Measurements from ENCODE around the gene MAP4K4.
A peak's percentile ranks its signal among the peaks of the same experiment; 100 is the strongest.

Gene MAP4K4

GRCh38 chr2:101881131-101881530, 183.6 kb downstream of the MAP4K4 start:
- Histone ChIP-seq H3K36me3 (ENCODE audit: control insufficient read depth, insufficient read depth, low read length) (peaks cover 77% of the 10 kb centered on the region), H3K4me3 (ENCODE audit: low read depth, low read length) (no peak overlapping the region), H3K27me3 (ENCODE audit: control insufficient read depth, insufficient read depth, low read length) (no peaks in the 10 kb centered on the region), H3K9me3 (ENCODE audit: control insufficient read depth, insufficient read depth, low read depth, low read length) (no peaks in the 10 kb centered on the region), H3K27ac (ENCODE audit: low read depth, low read length) (no peak overlapping the region), H3K9ac (ENCODE audit: low read length) (no peak overlapping the region), H3K4me1 (ENCODE audit: control insufficient read depth, insufficient read depth, low read length) (no peaks in the 10 kb centered on the region)

DNA sequence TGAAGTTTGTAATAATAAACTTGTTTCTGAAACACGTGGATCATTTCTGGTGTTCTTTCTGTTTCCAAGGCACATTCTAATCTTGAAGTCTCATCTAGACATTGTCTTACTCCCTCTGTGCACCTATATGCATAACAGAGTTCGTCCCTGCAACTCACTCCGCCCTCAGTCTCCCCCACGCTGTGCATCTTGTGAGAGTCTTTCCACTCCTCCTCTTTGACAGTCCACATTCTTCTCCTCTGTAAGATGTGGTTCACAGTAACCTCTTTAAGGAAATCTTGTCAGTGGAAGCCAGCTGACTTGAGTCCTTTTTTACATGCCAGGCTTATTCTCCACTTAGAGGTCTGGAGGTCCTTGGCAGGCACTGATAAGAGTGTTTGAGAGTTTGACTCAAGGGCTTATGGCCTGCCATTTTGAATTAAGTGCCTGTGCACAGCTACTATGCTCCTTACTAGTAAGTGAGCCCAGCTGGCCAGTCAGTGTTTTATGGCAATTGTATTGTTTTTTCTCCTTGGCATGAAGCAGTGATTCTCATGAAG, 185.3 kb downstream of the MAP4K4 start:
- Histone ChIP-seq H3K36me3 (ENCODE audit: control insufficient read depth, insufficient read depth, low read length) (peaks cover 76% of the 10 kb centered on the region), H3K4me1 (ENCODE audit: control insufficient read depth, insufficient read depth, low read length) (no peaks in the 10 kb centered on the region), H3K9ac (ENCODE audit: low read length) (no peak overlapping the region), H3K4me3 (ENCODE audit: low read depth, low read length) (no peak overlapping the region), H3K9me3 (ENCODE audit: control insufficient read depth, insufficient read depth, low read depth, low read length) (no peaks in the 10 kb centered on the region), H3K27me3 (ENCODE audit: control insufficient read depth, insufficient read depth, low read length) (no peaks in the 10 kb centered on the region), H3K27ac (ENCODE audit: low read depth, low read length) (no peak overlapping the region)

- H3K36me3 ChIP-seq (ENCODE audit: control insufficient read depth, insufficient read depth, low read length) = peaks cover 74% of the 10 kb centered on the region
- H3K9me3 ChIP-seq (ENCODE audit: control insufficient read depth, insufficient read depth, low read depth, low read length) = no peaks in the 10 kb centered on the region
- no peak overlapping the region for H3K4me3 ChIP-seq (ENCODE audit: low read depth, low read length)
- H3K9ac ChIP-seq (ENCODE audit: low read length) = no peak overlapping the region
- H3K27ac ChIP-seq (ENCODE audit: low read depth, low read length) = no peak overlapping the region
- no peaks in the 10 kb centered on the region for H3K4me1 ChIP-seq (ENCODE audit: control insufficient read depth, insufficient read depth, low read length)
- H3K27me3 ChIP-seq (ENCODE audit: control insufficient read depth, insufficient read depth, low read length) = no peaks in the 10 kb centered on the region
Observed at GRCh38 chr2:101883860-101884259, 186.4 kb downstream of the MAP4K4 start.

GRCh38 chr2:101884423-101884822, 186.9 kb downstream of the MAP4K4 start:
- H3K4me3 ChIP-seq (ENCODE audit: low read depth, low read length) = no peak overlapping the region
- H3K27ac ChIP-seq (ENCODE audit: low read depth, low read length) = no peak overlapping the region
- H3K9me3 ChIP-seq (ENCODE audit: control insufficient read depth, insufficient read depth, low read depth, low read length) = no peaks in the 10 kb centered on the region
- H3K27me3 ChIP-seq (ENCODE audit: control insufficient read depth, insufficient read depth, low read length) = no peaks in the 10 kb centered on the region
- no peak overlapping the region for H3K9ac ChIP-seq (ENCODE audit: low read length)
- H3K4me1 ChIP-seq (ENCODE audit: control insufficient read depth, insufficient read depth, low read length) = no peaks in the 10 kb centered on the region
- peaks cover 76% of the 10 kb centered on the region for H3K36me3 ChIP-seq (ENCODE audit: control insufficient read depth, insufficient read depth, low read length)

DNA sequence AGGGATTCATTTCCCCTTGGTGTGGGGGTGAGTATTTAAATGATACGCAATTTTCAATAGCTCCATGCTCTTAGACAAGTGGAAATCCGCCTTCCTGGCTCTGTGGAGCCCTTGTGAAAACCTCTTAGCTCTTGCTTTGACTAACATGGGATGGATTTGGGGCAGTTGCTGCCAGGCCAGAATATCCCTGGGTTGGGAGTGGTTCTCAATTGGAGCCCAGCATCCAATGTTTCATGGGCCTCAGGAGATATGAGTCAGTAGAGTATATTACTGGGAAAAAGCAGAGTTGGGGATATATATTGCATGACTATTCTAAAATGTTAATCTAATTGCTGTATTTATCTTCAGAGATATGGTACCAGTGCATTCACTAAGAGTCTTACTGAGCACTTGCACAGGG, 189.8 kb downstream of the MAP4K4 start:
- no peaks in the 10 kb centered on the region for H3K4me1 ChIP-seq (ENCODE audit: control insufficient read depth, insufficient read depth, low read length)
- H3K9ac ChIP-seq (ENCODE audit: low read length) = no peak overlapping the region
- H3K36me3 ChIP-seq (ENCODE audit: control insufficient read depth, insufficient read depth, low read length) = peaks cover 77% of the 10 kb centered on the region
- no peak overlapping the region for H3K27ac ChIP-seq (ENCODE audit: low read depth, low read length)
- H3K27me3 ChIP-seq (ENCODE audit: control insufficient read depth, insufficient read depth, low read length) = no peaks in the 10 kb centered on the region
- no peak overlapping the region for H3K4me3 ChIP-seq (ENCODE audit: low read depth, low read length)
- H3K9me3 ChIP-seq (ENCODE audit: control insufficient read depth, insufficient read depth, low read depth, low read length) = no peaks in the 10 kb centered on the region

DNA sequence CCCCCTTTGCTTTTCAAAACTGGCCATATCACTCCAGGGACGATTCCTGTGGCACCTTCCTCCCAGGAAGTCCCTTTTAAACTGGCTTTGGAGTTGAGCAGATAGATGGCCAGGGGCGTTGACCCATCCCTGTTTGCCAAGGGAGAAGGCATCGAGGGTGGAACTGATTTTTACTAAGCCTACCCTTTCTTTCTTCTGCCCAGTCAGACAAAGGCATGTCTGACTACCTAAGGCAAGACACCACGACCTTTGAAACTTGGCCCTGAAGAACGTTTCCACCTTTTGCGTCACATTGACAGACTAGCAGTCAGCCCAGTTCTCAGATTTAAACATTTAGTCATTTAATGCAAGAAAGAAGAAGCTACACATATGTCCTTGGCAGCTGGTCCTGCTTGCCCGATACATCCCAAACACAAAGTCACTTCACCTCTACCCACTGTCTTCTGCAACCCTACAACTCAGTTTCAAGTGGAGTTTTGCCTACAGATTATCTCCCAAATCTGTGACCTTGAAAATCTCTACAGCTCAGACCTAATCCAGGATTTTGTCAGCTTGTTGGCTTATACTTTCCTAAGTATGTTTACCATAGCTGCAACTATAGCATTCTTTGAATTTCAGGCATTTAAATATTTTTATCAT, 192.1 kb downstream of the MAP4K4 start:
- no peak overlapping the region for H3K4me3 ChIP-seq (ENCODE audit: low read depth, low read length)
- H3K27me3 ChIP-seq (ENCODE audit: control insufficient read depth, insufficient read depth, low read length) = no peaks in the 10 kb centered on the region
- H3K9ac ChIP-seq (ENCODE audit: low read length) = no peak overlapping the region
- peaks cover 67% of the 10 kb centered on the region for H3K36me3 ChIP-seq (ENCODE audit: control insufficient read depth, insufficient read depth, low read length)
- H3K4me1 ChIP-seq (ENCODE audit: control insufficient read depth, insufficient read depth, low read length) = peaks cover 16% of the 10 kb centered on the region; the same call in 1 of the 2 replicates
- no peak overlapping the region for H3K27ac ChIP-seq (ENCODE audit: low read depth, low read length)
- H3K9me3 ChIP-seq (ENCODE audit: control insufficient read depth, insufficient read depth, low read depth, low read length) = no peaks in the 10 kb centered on the region

GRCh38 chr2:101892377-101892776, 194.9 kb downstream of the MAP4K4 start:
- H3K27ac ChIP-seq (ENCODE audit: low read depth, low read length) = peak overlapping the region; percentile 12; the same call in 1 of the 2 replicates

DNA sequence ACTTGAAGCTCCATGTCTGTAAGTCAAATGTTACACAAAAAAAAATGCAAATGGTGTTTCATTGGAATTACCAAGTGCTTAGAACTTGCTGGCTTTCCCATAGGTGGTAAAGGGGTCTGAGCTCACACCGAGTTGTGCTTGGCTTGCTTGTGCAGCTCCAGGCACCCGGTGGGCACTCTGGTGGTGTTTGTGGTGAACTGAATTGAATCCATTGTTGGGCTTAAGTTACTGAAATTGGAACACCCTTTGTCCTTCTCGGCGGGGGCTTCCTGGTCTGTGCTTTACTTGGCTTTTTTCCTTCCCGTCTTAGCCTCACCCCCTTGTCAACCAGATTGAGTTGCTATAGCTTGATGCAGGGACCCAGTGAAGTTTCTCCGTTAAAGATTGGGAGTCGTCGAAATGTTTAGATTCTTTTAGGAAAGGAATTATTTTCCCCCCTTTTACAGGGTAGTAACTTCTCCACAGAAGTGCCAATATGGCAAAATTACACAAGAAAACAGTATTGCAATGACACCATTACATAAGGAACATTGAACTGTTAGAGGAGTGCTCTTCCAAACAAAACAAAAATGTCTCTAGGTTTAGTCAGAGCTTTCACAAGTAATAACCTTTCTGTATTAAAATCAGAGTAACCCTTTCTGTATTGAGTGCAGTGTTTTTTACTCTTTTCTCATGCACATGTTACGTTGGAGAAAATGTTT, 196.3 kb downstream of the MAP4K4 start:
- peaks cover 36% of the 10 kb centered on the region for H3K36me3 ChIP-seq (ENCODE audit: control insufficient read depth, insufficient read depth, low read length)
- H3K4me1 ChIP-seq (ENCODE audit: control insufficient read depth, insufficient read depth, low read length) = peaks cover 20% of the 10 kb centered on the region; the same call in 1 of the 2 replicates
- no peak overlapping the region for H3K4me3 ChIP-seq (ENCODE audit: low read depth, low read length)
- no peak overlapping the region for H3K9ac ChIP-seq (ENCODE audit: low read length)
- H3K27ac ChIP-seq (ENCODE audit: low read depth, low read length) = peak overlapping the region; percentile 0; the same call in 1 of the 2 replicates
- no peaks in the 10 kb centered on the region for H3K27me3 ChIP-seq (ENCODE audit: control insufficient read depth, insufficient read depth, low read length)
- no peaks in the 10 kb centered on the region for H3K9me3 ChIP-seq (ENCODE audit: control insufficient read depth, insufficient read depth, low read depth, low read length)

More at GRCh38 chr2:101892377-101892776, 194.9 kb downstream of the MAP4K4 start:
- Histone ChIP-seq H3K27me3 (ENCODE audit: control insufficient read depth, insufficient read depth, low read length) (no peaks in the 10 kb centered on the region), H3K4me1 (ENCODE audit: control insufficient read depth, insufficient read depth, low read length) (peaks cover 20% of the 10 kb centered on the region; the same call in 1 of the 2 replicates), H3K4me3 (ENCODE audit: low read depth, low read length) (no peak overlapping the region), H3K9me3 (ENCODE audit: control insufficient read depth, insufficient read depth, low read depth, low read length) (no peaks in the 10 kb centered on the region), H3K36me3 (ENCODE audit: control insufficient read depth, insufficient read depth, low read length) (peaks cover 48% of the 10 kb centered on the region), H3K9ac (ENCODE audit: low read length) (no peak overlapping the region)

GRCh38 chr2:101895039-101895438, 197.5 kb downstream of the MAP4K4 start:
- no peaks in the 10 kb centered on the region for H3K9me3 ChIP-seq (ENCODE audit: control insufficient read depth, insufficient read depth, low read depth, low read length)
- no peak overlapping the region for H3K9ac ChIP-seq (ENCODE audit: low read length)
- no peaks in the 10 kb centered on the region for H3K27me3 ChIP-seq (ENCODE audit: control insufficient read depth, insufficient read depth, low read length)
- peaks cover 20% of the 10 kb centered on the region; the same call in 1 of the 2 replicates for H3K4me1 ChIP-seq (ENCODE audit: control insufficient read depth, insufficient read depth, low read length)
- no peak overlapping the region for H3K27ac ChIP-seq (ENCODE audit: low read depth, low read length)
- H3K36me3 ChIP-seq (ENCODE audit: control insufficient read depth, insufficient read depth, low read length) = peaks cover 25% of the 10 kb centered on the region
- H3K4me3 ChIP-seq (ENCODE audit: low read depth, low read length) = no peak overlapping the region

GRCh38 chr2:101895819-101896322, 198.4 kb downstream of the MAP4K4 start:
- no peak overlapping the region for H3K9ac ChIP-seq (ENCODE audit: low read length)
- H3K4me3 ChIP-seq (ENCODE audit: low read depth, low read length) = no peak overlapping the region
- no peaks in the 10 kb centered on the region for H3K27me3 ChIP-seq (ENCODE audit: control insufficient read depth, insufficient read depth, low read length)
- H3K36me3 ChIP-seq (ENCODE audit: control insufficient read depth, insufficient read depth, low read length) = peaks cover 24% of the 10 kb centered on the region
- H3K4me1 ChIP-seq (ENCODE audit: control insufficient read depth, insufficient read depth, low read length) = peaks cover 20% of the 10 kb centered on the region; the same call in 1 of the 2 replicates
- no peaks in the 10 kb centered on the region; the same call in 1 of the 2 replicates for H3K9me3 ChIP-seq (ENCODE audit: control insufficient read depth, insufficient read depth, low read depth, low read length)
- H3K27ac ChIP-seq (ENCODE audit: low read depth, low read length) = no peak overlapping the region

GRCh38 chr2:101897301-101897700, 199.8 kb downstream of the MAP4K4 start:
- Histone ChIP-seq H3K4me1 (ENCODE audit: control insufficient read depth, insufficient read depth, low read length) (peaks cover 20% of the 10 kb centered on the region; the same call in 1 of the 2 replicates), H3K9me3 (ENCODE audit: control insufficient read depth, insufficient read depth, low read depth, low read length) (peaks cover 6% of the 10 kb centered on the region), H3K27me3 (ENCODE audit: control insufficient read depth, insufficient read depth, low read length) (no peaks in the 10 kb centered on the region), H3K9ac (ENCODE audit: low read length) (no peak overlapping the region), H3K36me3 (ENCODE audit: control insufficient read depth, insufficient read depth, low read length) (peaks cover 13% of the 10 kb centered on the region), H3K27ac (ENCODE audit: low read depth, low read length) (no peak overlapping the region), H3K4me3 (ENCODE audit: low read depth, low read length) (no peak overlapping the region)

Data from HUES6 (cell line).